GM12865 (cell line): ENCODE data around the gene KIF2C.
"Not testable (repeated sequence)": the region's sequence is repeated elsewhere in the genome, so short reads cannot be mapped to it uniquely, and the experiment has no call there.

Experiments
- DNase-seq: peaks from one replicate; pipeline ENCODE4 v3.0.0; 2010; ENCODE audit warnings: low read depth
- H3K4me3 ChIP-seq: 2 replicates; pipeline ENCODE4 v1.5.1; 2011; ENCODE audit warnings: mild to moderate bottlenecking, low read depth, low read length, control low read depth
- TF ChIP-seq, protein P1 (sequence below): IDR thresholded peaks from 2 replicates; pipeline ENCODE4 v1.5.1; 2011; ENCODE audit warnings: low read length, control low read depth, low read depth, inconsistent platforms; ENCODE audit not compliant: insufficient read depth; ENCODE audit errors: missing control alignments

Gene KIF2C

DNA sequence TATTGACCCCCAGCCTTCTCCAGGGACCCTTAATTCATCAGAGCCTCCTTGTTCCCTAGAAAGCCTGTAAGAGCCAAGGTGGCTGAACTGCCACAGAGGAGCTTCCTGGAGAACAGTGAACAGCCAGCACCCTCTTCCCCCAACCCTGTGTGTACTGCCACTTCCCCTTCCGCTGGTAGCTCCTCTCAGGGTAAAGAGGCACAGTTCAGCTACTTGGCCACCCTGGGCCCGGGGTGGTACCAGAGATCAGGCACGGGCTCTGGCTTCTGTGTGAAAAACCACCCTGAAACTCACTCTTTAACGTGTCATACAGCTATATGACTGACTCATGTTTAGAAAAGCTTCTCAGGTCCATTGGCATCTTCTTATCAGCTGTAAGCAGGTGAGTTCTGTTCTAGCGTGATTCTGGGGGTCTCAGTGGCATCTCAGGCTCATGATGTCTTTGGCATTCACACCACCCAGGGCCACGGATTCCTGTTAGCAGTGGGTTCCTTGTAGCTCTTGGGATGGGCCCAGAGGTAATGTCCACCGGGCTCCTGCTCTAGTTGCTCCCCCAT, 42.8 kb upstream of the KIF2C start:
- DNase-seq, result peak; percentile 69
- no peak overlapping the region for H3K4me3 ChIP-seq
- TF ChIP-seq, protein P1, sequence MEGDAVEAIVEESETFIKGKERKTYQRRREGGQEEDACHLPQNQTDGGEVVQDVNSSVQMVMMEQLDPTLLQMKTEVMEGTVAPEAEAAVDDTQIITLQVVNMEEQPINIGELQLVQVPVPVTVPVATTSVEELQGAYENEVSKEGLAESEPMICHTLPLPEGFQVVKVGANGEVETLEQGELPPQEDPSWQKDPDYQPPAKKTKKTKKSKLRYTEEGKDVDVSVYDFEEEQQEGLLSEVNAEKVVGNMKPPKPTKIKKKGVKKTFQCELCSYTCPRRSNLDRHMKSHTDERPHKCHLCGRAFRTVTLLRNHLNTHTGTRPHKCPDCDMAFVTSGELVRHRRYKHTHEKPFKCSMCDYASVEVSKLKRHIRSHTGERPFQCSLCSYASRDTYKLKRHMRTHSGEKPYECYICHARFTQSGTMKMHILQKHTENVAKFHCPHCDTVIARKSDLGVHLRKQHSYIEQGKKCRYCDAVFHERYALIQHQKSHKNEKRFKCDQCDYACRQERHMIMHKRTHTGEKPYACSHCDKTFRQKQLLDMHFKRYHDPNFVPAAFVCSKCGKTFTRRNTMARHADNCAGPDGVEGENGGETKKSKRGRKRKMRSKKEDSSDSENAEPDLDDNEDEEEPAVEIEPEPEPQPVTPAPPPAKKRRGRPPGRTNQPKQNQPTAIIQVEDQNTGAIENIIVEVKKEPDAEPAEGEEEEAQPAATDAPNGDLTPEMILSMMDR, result no peak

DNA sequence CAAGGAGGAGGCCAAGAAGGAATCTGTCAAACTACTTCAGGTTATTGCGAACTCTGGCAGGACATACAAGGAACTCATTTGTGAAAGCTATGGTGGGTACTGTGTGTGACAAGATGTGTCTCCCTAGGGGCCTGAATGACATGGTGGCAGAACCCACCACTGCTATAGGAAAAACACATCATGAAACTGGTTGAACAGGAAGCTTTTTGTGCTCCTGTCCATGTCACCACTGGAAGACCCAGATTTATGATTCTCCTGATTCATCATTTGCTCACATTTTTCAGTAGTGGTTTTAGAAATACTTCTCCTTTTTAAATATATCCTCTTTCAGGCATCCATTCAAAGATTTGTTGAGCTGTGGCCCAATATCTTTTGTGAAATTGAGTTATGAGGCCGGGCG, 41.5 kb upstream of the KIF2C start:
- peak; percentile 38 for DNase-seq
- no peak overlapping the region for H3K4me3 ChIP-seq
- TF ChIP-seq, protein P1, result no peak

DNA sequence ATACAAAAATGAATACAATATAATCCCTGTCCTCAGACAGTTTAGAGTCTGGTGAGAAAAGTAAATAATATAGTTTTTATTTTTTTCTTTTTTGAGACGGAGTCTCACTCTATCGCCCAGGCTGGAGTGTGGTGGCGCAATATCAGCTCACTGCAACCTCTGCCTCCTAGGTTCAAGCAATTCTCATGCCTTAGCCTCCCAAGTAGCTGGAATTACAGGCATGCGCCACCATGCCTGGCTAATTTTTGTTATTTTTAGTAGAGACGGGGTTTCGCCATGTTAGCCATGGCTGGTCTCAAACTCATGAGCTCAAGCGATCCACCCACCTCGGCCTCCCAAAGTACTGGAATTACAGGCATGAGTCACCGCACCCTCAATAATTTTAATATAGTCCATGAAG, 40.3 kb upstream of the KIF2C start:
- DNase-seq, H3K4me3 ChIP-seq: not testable (repeated sequence)

DNA sequence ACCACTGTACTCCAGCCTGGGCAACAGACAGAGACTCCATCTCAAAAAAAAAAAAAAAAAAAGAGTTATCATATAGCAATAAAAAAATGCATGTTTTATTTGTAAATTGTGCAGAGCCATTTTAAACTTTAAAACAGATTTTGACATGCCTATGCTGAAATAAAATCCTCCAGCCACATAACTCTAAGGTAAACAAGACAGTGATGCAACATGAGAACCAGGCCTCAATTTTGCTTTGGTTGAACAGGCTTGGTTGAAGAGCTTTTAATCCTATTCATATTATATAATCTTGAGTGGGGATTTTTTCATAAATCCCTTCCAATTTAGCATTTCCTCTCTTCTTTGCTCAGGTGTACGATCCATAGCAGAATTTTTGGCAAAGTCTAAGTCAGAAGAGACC, 39.1 kb upstream of the KIF2C start:
- TF ChIP-seq, protein P1, result no peak
- DNase-seq, result no peak
- H3K4me3 ChIP-seq, result no peak overlapping the region

DNA sequence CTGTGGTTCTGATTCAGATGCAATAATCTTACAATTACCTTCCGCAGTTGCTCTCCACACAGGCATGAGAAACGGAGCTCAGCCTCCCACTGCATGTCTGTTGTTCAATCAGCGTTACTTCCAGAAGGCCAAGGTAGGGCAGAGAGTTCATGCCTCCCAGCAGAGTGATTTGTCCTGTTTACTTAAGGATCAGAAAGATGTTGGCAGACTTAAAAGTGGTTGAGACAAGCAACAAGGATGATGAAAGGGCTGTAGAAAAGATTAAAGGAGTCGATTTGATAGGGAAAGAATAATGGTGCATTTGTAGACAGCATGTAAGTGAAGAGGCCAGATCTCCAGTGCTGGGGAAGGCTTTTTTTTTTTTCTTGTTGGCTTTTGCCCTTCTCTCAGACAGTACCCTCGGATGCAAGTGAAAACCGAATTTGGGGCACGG, 38.5 kb upstream of the KIF2C start:
- no peak overlapping the region for H3K4me3 ChIP-seq
- TF ChIP-seq, protein P1, result no peak
- no peak for DNase-seq

DNA sequence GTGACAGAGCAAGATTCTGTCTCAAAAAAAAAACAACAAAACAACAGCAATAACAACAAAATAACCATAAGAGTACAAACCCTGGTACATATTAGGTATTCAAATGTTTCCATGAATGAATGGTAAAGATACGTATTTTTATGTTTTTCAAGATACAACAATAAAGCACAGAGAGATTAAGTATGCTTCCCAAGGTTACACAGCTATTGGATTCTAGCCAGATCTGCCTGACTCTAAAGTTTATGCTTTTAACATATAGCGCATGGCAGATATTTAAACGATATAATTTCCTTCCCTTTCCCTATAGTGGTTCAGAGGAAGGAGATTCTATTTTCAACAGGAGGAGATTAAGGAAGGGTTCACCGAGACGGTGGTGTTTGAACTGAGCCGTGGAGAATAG, 34.2 kb upstream of the KIF2C start:
- no peak for DNase-seq
- TF ChIP-seq, protein P1, result no peak
- H3K4me3 ChIP-seq, result no peak overlapping the region

DNA sequence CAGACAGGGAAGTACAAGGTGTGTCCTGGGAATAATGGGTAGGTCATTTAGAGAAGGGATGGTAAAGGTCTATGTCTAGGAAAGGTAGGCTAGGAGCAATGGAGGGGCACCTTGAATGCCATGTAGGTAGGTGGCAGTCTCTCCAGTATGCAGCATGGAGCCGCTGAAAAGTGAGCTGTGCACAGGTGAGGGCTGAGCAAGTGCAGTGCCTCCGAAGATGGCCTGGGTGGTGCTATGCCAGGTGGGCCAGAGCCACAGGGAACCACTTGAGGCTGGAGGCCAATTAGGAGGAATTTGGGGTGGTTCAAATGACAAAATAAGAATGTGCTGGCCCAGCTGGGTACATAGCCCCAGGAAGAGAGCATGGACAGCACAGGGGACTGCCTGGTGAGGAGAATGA, 33.7 kb upstream of the KIF2C start:
- H3K4me3 ChIP-seq, result no peak overlapping the region
- TF ChIP-seq, protein P1, result no peak
- no peak for DNase-seq
